H9 (cell line): Measurements from ENCODE around the gene ADARB2. TPM values are rescaled to one million over a fixed set of nuclear protein-coding genes. Genes with fewer than 3 reads are reported as not detected.

Experiments
- DNase-seq: peaks from one replicate; pipeline ENCODE4 v3.0.0-alpha.2; 2017
- H2AFZ ChIP-seq: one replicate; pipeline ENCODE4 v1.6.1; 2013; ENCODE audit warnings: mild to moderate bottlenecking, low read length, control low read depth, moderate library complexity
- H2AK5ac ChIP-seq: 2 replicates; pipeline ENCODE4 v1.6.1; 2013; ENCODE audit warnings: low read length, control low read depth, mixed read lengths; ENCODE audit not compliant: insufficient read length
- H2BK120ac ChIP-seq: one replicate; pipeline ENCODE4 v1.6.1; 2013; ENCODE audit warnings: low read depth, mild to moderate bottlenecking, low read length, control low read depth, inconsistent platforms; ENCODE audit not compliant: poor library complexity, severe bottlenecking
- H2BK12ac ChIP-seq: 2 replicates; pipeline ENCODE4 v1.6.1; 2013; ENCODE audit warnings: low read length, control low read depth, mixed read lengths, low read depth; ENCODE audit not compliant: insufficient read length
- H2BK15ac ChIP-seq: 2 replicates; pipeline ENCODE4 v1.6.1; 2013; ENCODE audit warnings: low read depth, low read length, control low read depth
- H2BK20ac ChIP-seq: one replicate; pipeline ENCODE4 v1.6.1; 2013; ENCODE audit warnings: low read depth, mild to moderate bottlenecking, low read length, control low read depth, inconsistent platforms; ENCODE audit not compliant: poor library complexity, severe bottlenecking
- H2BK5ac ChIP-seq: 2 replicates; pipeline ENCODE4 v1.6.1; 2013; ENCODE audit warnings: low read length, control low read depth, mixed read lengths; ENCODE audit not compliant: insufficient read length
- H3K14ac ChIP-seq: 2 replicates; pipeline ENCODE4 v1.6.1; 2013; ENCODE audit warnings: low read length, control low read depth; ENCODE audit not compliant: insufficient read depth
- H3K18ac ChIP-seq: 2 replicates; pipeline ENCODE4 v1.6.1; 2013; ENCODE audit warnings: low read depth, mild to moderate bottlenecking, mixed read lengths, low read length, control low read depth; ENCODE audit not compliant: insufficient read length
- H3K23ac ChIP-seq: 2 replicates; pipeline ENCODE4 v1.6.1; 2013; ENCODE audit warnings: low read length, control low read depth, mixed read lengths, low read depth; ENCODE audit not compliant: insufficient read length
- H3K23me2 ChIP-seq: 2 replicates; pipeline ENCODE4 v1.6.1; 2013; ENCODE audit warnings: low read depth, mild to moderate bottlenecking, mixed read lengths, low read length, control low read depth; ENCODE audit not compliant: insufficient read length, poor library complexity, severe bottlenecking
- H3K27ac ChIP-seq: 2 replicates; pipeline ENCODE4 v1.5.1; 2013; ENCODE audit warnings: low read length, control low read depth, mixed read lengths, low read depth; ENCODE audit not compliant: insufficient read length
- H3K27me3 ChIP-seq: 2 replicates; pipeline ENCODE4 v1.6.1; 2013; ENCODE audit warnings: low read length, control low read depth, inconsistent platforms; ENCODE audit not compliant: insufficient read depth
- H3K4ac ChIP-seq: 2 replicates; pipeline ENCODE4 v1.6.1; 2013; ENCODE audit warnings: low read depth, mild to moderate bottlenecking, control low read depth, inconsistent platforms, low read length, moderate library complexity
- H3K4me1 ChIP-seq: 2 replicates; pipeline ENCODE4 v1.6.1; 2013; ENCODE audit warnings: low read length, control low read depth, inconsistent platforms; ENCODE audit not compliant: insufficient read depth
- H3K4me2 ChIP-seq: 2 replicates; pipeline ENCODE4 v1.6.1; 2013; ENCODE audit warnings: low read length, control low read depth, mixed read lengths; ENCODE audit not compliant: insufficient read length, insufficient read depth
- H3K56ac ChIP-seq: 2 replicates; pipeline ENCODE4 v1.6.1; 2013; ENCODE audit warnings: low read depth, mild to moderate bottlenecking, mixed read lengths, low read length, control low read depth; ENCODE audit not compliant: insufficient read length
- H3K79me1 ChIP-seq: 2 replicates; pipeline ENCODE4 v1.6.1; 2013; ENCODE audit warnings: low read depth, mild to moderate bottlenecking, moderate library complexity, low read length, control low read depth, inconsistent platforms; ENCODE audit not compliant: insufficient read depth, poor library complexity, severe bottlenecking
- H3K79me2 ChIP-seq: 2 replicates; pipeline ENCODE4 v1.6.1; 2013; ENCODE audit warnings: low read length, control low read depth, inconsistent platforms; ENCODE audit not compliant: insufficient read depth
- H3K9ac ChIP-seq: 2 replicates; pipeline ENCODE4 v1.6.1; 2013; ENCODE audit warnings: low read length, control low read depth, mixed read lengths; ENCODE audit not compliant: insufficient read length; ENCODE audit errors: extremely low read depth
- H3K9me3 ChIP-seq: one replicate; pipeline ENCODE4 v1.6.1; 2013; ENCODE audit warnings: low read depth, low read length, inconsistent platforms; ENCODE audit not compliant: control insufficient read depth
- H3T11ph ChIP-seq: one replicate; pipeline ENCODE4 v1.6.1; 2013; ENCODE audit warnings: mild to moderate bottlenecking, low read length, control low read depth, inconsistent platforms
- H4K20me1 ChIP-seq: one replicate; pipeline ENCODE4 v1.6.1; 2013; ENCODE audit not compliant: control insufficient read depth, insufficient read length, insufficient read depth
- H4K5ac ChIP-seq: 2 replicates; pipeline ENCODE4 v1.6.1; 2013; ENCODE audit warnings: low read depth, mild to moderate bottlenecking, mixed read lengths, low read length, control low read depth; ENCODE audit not compliant: insufficient read length
- H4K8ac ChIP-seq: replicated peaks from 2 replicates; pipeline ENCODE4 v1.6.1; 2013; ENCODE audit warnings: low read length, control low read depth, mixed read lengths, low read depth; ENCODE audit not compliant: insufficient read length
- H4K91ac ChIP-seq: 2 replicates; pipeline ENCODE4 v1.6.1; 2013; ENCODE audit warnings: low read depth, mild to moderate bottlenecking, moderate library complexity, mixed read lengths, low read length, control low read depth; ENCODE audit not compliant: insufficient read length
- H3K27ac Mint-ChIP-seq, 3 experiments: 2 replicates in 2 of 3; 3 replicates in 1 of 3; pipeline ENCODE4 v1.8.0; 2020 to 2021; ENCODE audit warnings: mixed read lengths in 3 of 3, mild to moderate bottlenecking in 1 of 3, moderate library complexity in 1 of 3
- H3K27me3 Mint-ChIP-seq: 2 replicates; pipeline ENCODE4 v1.8.0; 2021; ENCODE audit warnings: low read depth, mild to moderate bottlenecking, moderate library complexity, mixed read lengths
- H3K36me3 Mint-ChIP-seq, 3 experiments: 2 replicates in 2 of 3; 3 replicates in 1 of 3; pipeline ENCODE4 v1.8.0; 2020 to 2021; ENCODE audit warnings: low read depth in 3 of 3, mixed read lengths in 3 of 3; ENCODE audit not compliant: insufficient read depth in 1 of 3
- H3K4me1 Mint-ChIP-seq, 2 experiments: 2 replicates each; pipeline ENCODE4 v1.8.0; 2020; ENCODE audit warnings: mixed read lengths in 2 of 2
- H3K4me3 Mint-ChIP-seq, 2 experiments: 2 replicates in 1 of 2; 3 replicates in 1 of 2; pipeline ENCODE4 v1.8.0; 2020 to 2021; ENCODE audit warnings: mild to moderate bottlenecking in 2 of 2, mixed read lengths in 2 of 2, moderate library complexity in 1 of 2
- H3K9me3 Mint-ChIP-seq, 2 experiments: 2 replicates in 1 of 2; 3 replicates in 1 of 2; pipeline ENCODE4 v1.8.0; 2020; ENCODE audit warnings: mild to moderate bottlenecking in 2 of 2, mixed read lengths in 2 of 2, moderate library complexity in 1 of 2
- WGBS: extraction: QIAGEN DNeasy Blood & Tissue Kit; methylation state at CpG from one replicate; pipeline ENCODE4 v1.1.7; 2013; ENCODE audit warnings: missing lambda C conversion rate, low lambda C conversion rate, mixed read lengths; ENCODE audit not compliant: insufficient read length; ENCODE audit errors: extremely low coverage; 5-methylcytosine and 5-hydroxymethylcytosine counted together
- total RNA-seq: library from RNA; stranded (reverse); gene quantifications from 2 replicates; pipeline ENCODE4 v1.2.1, GENCODE V29; 2021
- TF ChIP-seq, protein P1 (sequence below): fragments of 200-600 bp; sonication (generic); conservative IDR thresholded peaks from 3 replicates; pipeline ENCODE4 v1.8.0; 2021; ENCODE audit warnings: antibody characterized with exemption, mild to moderate bottlenecking

Gene ADARB2
- total RNA-seq, 1 experiment from 2014 or later = 0.87 TPM

DNA sequence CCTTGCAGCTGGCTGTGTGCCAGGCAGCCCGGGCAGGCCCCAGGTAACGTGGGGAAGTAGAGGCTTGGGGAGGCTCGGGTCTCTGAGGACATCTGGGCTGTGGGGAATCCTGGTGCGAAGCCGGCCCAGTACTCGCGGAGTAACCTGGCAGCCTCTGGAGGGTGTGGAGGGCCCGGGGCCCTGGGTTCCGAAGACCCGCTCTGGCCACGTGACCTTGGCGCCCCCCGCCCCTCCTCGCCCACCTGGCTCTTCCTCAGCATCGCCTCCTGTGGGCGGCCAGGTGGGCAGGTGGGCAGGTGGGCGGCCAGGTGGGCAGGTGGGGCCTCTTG lies 538.0 kb downstream of the ADARB2 start:
- no peak overlapping the region for H3K18ac ChIP-seq

More for the DNA sequence above, 538.0 kb downstream of the ADARB2 start:
- H3K27ac Mint-ChIP-seq = no peak overlapping the region
- no peak overlapping the region for H2AFZ ChIP-seq
- no peak overlapping the region for H3K27ac ChIP-seq
- H3K23me2 ChIP-seq = no peaks in the 10 kb centered on the region
- DNase-seq = no peak
- H4K5ac ChIP-seq = no peak overlapping the region
- no peak overlapping the region for H2BK5ac ChIP-seq
- no peak overlapping the region for H2BK20ac ChIP-seq
- H3K14ac ChIP-seq = no peak overlapping the region
- H3K9me3 ChIP-seq = no peaks in the 10 kb centered on the region
- no peak overlapping the region for H3K4ac ChIP-seq
- no peak overlapping the region for H2AK5ac ChIP-seq
- H3K4me1 Mint-ChIP-seq = peaks cover 26 to 42% of the 10 kb centered on the region in 2 experiments
- H3K4me3 Mint-ChIP-seq = no peak overlapping the region
- H3K9ac ChIP-seq = no peak overlapping the region
- H3K9me3 Mint-ChIP-seq = no peaks in the 10 kb centered on the region
- H3K27me3 Mint-ChIP-seq = peaks cover 6% of the 10 kb centered on the region
- H3K4me2 ChIP-seq = no peak overlapping the region
- H3K36me3 Mint-ChIP-seq = no peaks in the 10 kb centered on the region
- no peak overlapping the region for H2BK12ac ChIP-seq
- H2BK120ac ChIP-seq = no peak overlapping the region
- WGBS = no CpG with 5 or more reads among the region's 17 CpGs
- H2BK15ac ChIP-seq = no peak overlapping the region
- no peak overlapping the region for H4K91ac ChIP-seq
- H4K8ac ChIP-seq = no peak overlapping the region
- H3K27me3 ChIP-seq = no peaks in the 10 kb centered on the region
- no peak overlapping the region for H3T11ph ChIP-seq
- no peaks in the 10 kb centered on the region for H4K20me1 ChIP-seq
- H3K56ac ChIP-seq = no peak overlapping the region
- no peaks in the 10 kb centered on the region for H3K79me1 ChIP-seq
- H3K4me1 ChIP-seq = peaks cover 7% of the 10 kb centered on the region; the same call in 1 of the 2 replicates
- H3K79me2 ChIP-seq = no peaks in the 10 kb centered on the region
- TF ChIP-seq, protein P1, sequence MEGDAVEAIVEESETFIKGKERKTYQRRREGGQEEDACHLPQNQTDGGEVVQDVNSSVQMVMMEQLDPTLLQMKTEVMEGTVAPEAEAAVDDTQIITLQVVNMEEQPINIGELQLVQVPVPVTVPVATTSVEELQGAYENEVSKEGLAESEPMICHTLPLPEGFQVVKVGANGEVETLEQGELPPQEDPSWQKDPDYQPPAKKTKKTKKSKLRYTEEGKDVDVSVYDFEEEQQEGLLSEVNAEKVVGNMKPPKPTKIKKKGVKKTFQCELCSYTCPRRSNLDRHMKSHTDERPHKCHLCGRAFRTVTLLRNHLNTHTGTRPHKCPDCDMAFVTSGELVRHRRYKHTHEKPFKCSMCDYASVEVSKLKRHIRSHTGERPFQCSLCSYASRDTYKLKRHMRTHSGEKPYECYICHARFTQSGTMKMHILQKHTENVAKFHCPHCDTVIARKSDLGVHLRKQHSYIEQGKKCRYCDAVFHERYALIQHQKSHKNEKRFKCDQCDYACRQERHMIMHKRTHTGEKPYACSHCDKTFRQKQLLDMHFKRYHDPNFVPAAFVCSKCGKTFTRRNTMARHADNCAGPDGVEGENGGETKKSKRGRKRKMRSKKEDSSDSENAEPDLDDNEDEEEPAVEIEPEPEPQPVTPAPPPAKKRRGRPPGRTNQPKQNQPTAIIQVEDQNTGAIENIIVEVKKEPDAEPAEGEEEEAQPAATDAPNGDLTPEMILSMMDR = no peak
- no peak overlapping the region for H3K23ac ChIP-seq
